GM23338 (cell line): ENCODE measurements around the gene SCGB1C2. TPM values are rescaled to one million over a fixed set of nuclear protein-coding genes. Genes with fewer than 3 reads are reported as not detected.

Source experiments
- ATAC-seq: fragments of 200-7000 bp; cut with Tn5 transposase; 3 replicates; pipeline ENCODE4 v1.9.1; 2020
- DNase-seq: peaks from one replicate; pipeline ENCODE4 v3.0.0-alpha.2; 2015; ENCODE audit warnings: low spot score
- H2AFZ ChIP-seq: fragments of 200-600 bp; sonication (generic); 2 replicates; pipeline ENCODE4 v1.8.0; 2016; ENCODE audit warnings: antibody characterized with exemption, mild to moderate bottlenecking, moderate library complexity
- H3F3A ChIP-seq: fragments of 200-600 bp; sonication (generic); replicated peaks from 2 replicates; pipeline ENCODE4 v1.8.0; 2017; ENCODE audit warnings: antibody characterized with exemption, mixed run types, low read depth
- H3K27ac ChIP-seq: fragments of 200-600 bp; sonication (generic); 2 replicates; pipeline ENCODE4 v1.6.1; 2016; ENCODE audit warnings: low read depth
- H3K27me3 ChIP-seq: fragments of 200-600 bp; sonication (generic); 2 replicates; pipeline ENCODE4 v1.8.0; 2016; ENCODE audit warnings: mild to moderate bottlenecking, mixed run types, moderate library complexity; ENCODE audit not compliant: insufficient read depth
- H3K36me3 ChIP-seq: fragments of 200-600 bp; sonication (generic); 2 replicates; pipeline ENCODE4 v1.8.0; 2016; ENCODE audit warnings: mild to moderate bottlenecking; ENCODE audit not compliant: insufficient read depth
- H3K4me1 ChIP-seq: fragments of 200-600 bp; sonication (generic); 2 replicates; pipeline ENCODE4 v1.8.0; 2016; ENCODE audit warnings: mild to moderate bottlenecking, moderate library complexity; ENCODE audit not compliant: insufficient read depth
- H3K4me2 ChIP-seq: fragments of 200-600 bp; sonication (generic); 2 replicates; pipeline ENCODE4 v1.7.1; 2017; ENCODE audit warnings: mixed run types
- H3K4me3 ChIP-seq: fragments of 200-600 bp; sonication (generic); 2 replicates; pipeline ENCODE4 v1.6.1; 2016; ENCODE audit warnings: mixed run types
- H3K79me2 ChIP-seq: fragments of 200-600 bp; sonication (generic); replicated peaks from 2 replicates; pipeline ENCODE4 v1.8.0; 2017; ENCODE audit warnings: mild to moderate bottlenecking; ENCODE audit not compliant: insufficient read depth
- H3K9me2 ChIP-seq: fragments of 200-600 bp; sonication (generic); 2 replicates; pipeline ENCODE4 v1.8.0; 2017; ENCODE audit not compliant: insufficient read depth
- H4K20me1 ChIP-seq: fragments of 200-600 bp; sonication (generic); replicated peaks from 2 replicates; pipeline ENCODE4 v1.8.0; 2017; ENCODE audit warnings: mild to moderate bottlenecking; ENCODE audit not compliant: insufficient read depth
- H3K27ac Mint-ChIP-seq: 2 replicates; pipeline ENCODE4 v1.8.0; 2020; ENCODE audit warnings: inconsistent platforms, mild to moderate bottlenecking, moderate library complexity, mixed read lengths
- H3K27me3 Mint-ChIP-seq: 3 replicates; pipeline ENCODE4 v1.8.0; 2022; ENCODE audit warnings: low read depth, mild to moderate bottlenecking, moderate library complexity, mixed read lengths, inconsistent platforms; ENCODE audit not compliant: insufficient read depth, poor library complexity
- H3K36me3 Mint-ChIP-seq: 3 replicates; pipeline ENCODE4 v1.8.0; 2021; ENCODE audit warnings: low read depth, mild to moderate bottlenecking, inconsistent platforms, moderate library complexity, mixed read lengths
- H3K4me1 Mint-ChIP-seq: 3 replicates; pipeline ENCODE4 v1.8.0; 2020; ENCODE audit warnings: mild to moderate bottlenecking, inconsistent platforms, mixed read lengths
- H3K4me3 Mint-ChIP-seq: 3 replicates; pipeline ENCODE4 v1.8.0; 2021; ENCODE audit warnings: moderate library complexity, mild to moderate bottlenecking, inconsistent platforms, mixed read lengths
- H3K9me3 Mint-ChIP-seq: 3 replicates; pipeline ENCODE4 v1.8.0; 2020; ENCODE audit warnings: moderate library complexity, mild to moderate bottlenecking, inconsistent platforms, mixed read lengths
- CREB1 ChIP-seq: fragments of 250-450 bp; sonication (Bioruptor Pico); IDR thresholded peaks from 2 replicates; pipeline ENCODE4 v1.5.0; 2020; ENCODE audit warnings: low read depth, mild to moderate bottlenecking, moderate library complexity
- ETS1 ChIP-seq: IDR thresholded peaks from 2 replicates; pipeline ENCODE4 v1.6.1; 2016; ENCODE audit warnings: antibody characterized with exemption
- EZH2 ChIP-seq: fragments of 200-600 bp; sonication (generic); IDR thresholded peaks from one replicate; pipeline ENCODE4 v1.8.0; 2017; ENCODE audit warnings: antibody characterized with exemption, mild to moderate bottlenecking, low read depth; ENCODE audit not compliant: unreplicated experiment
- EZH2phosphoT487 ChIP-seq: fragments of 200-600 bp; sonication (generic); IDR thresholded peaks from one replicate; pipeline ENCODE4 v1.8.1; 2018; ENCODE audit warnings: antibody characterized with exemption; ENCODE audit not compliant: unreplicated experiment
- JUNB ChIP-seq: IDR thresholded peaks from one replicate; pipeline ENCODE4 v1.6.1; 2016; ENCODE audit warnings: antibody characterized with exemption; ENCODE audit not compliant: unreplicated experiment
- NANOG ChIP-seq: IDR thresholded peaks from 2 replicates; pipeline ENCODE4 v1.6.1; 2016; ENCODE audit warnings: antibody characterized with exemption, borderline replicate concordance
- POLR2AphosphoS5 ChIP-seq: IDR thresholded peaks from 2 replicates; pipeline ENCODE4 v1.6.1; 2016; ENCODE audit warnings: antibody characterized with exemption, low read depth
- STAT1 ChIP-seq: IDR thresholded peaks from one replicate; pipeline ENCODE4 v1.6.1; 2016; ENCODE audit warnings: antibody characterized with exemption; ENCODE audit not compliant: unreplicated experiment
- ZNF114 ChIP-seq: fragments of 250-450 bp; sonication (Bioruptor Pico); IDR thresholded peaks from 2 replicates; pipeline ENCODE4 v1.5.0; 2020; ENCODE audit warnings: mild to moderate bottlenecking, moderate library complexity
- ZNF331 ChIP-seq: fragments of 250-450 bp; sonication (Bioruptor Pico); IDR thresholded peaks from 2 replicates; pipeline ENCODE4 v1.5.0; 2020; ENCODE audit warnings: low read depth, mild to moderate bottlenecking, moderate library complexity
- ZNF462 ChIP-seq: fragments of 250-450 bp; sonication (Bioruptor Pico); IDR thresholded peaks from 2 replicates; pipeline ENCODE4 v1.5.0; 2020; ENCODE audit warnings: mild to moderate bottlenecking, moderate library complexity
- polyA plus RNA-seq: library from polyadenylated mRNA; unstranded; fragments of >200 nt; fragmentation: Nextera tagmentation; extraction: Ambion mirVana; gene quantifications from 2 replicates; pipeline ENCODE4 v1.2.1, GENCODE V29; 2016
- total RNA-seq: library from RNA; depleted of rRNA; stranded (reverse); fragments of >200 nt; shearing (Covaris generic); gene quantifications from 2 replicates; pipeline ENCODE4 v1.2.3, GENCODE V29; 2014
- TF ChIP-seq, protein P1 (sequence below): IDR thresholded peaks from one replicate; pipeline ENCODE4 v1.6.1; 2018; ENCODE audit warnings: antibody characterized with exemption; ENCODE audit not compliant: unreplicated experiment
- TF ChIP-seq, protein P2 (sequence below), 2 experiments: fragments of 200-600 bp in 1 of 2; sonication (generic) in 1 of 2; conservative IDR thresholded peaks; 2 replicates each; pipeline versions ENCODE4 v1.5.1 to v1.6.1; 2016 to 2017; ENCODE audit warnings: antibody characterized with exemption in 2 of 2, low read depth in 2 of 2, mild to moderate bottlenecking in 2 of 2, moderate library complexity in 1 of 2

SCGB1C2 gene
- total and polyA plus RNA-seq, 2 experiments from 2014 or later, result not detected

DNA sequence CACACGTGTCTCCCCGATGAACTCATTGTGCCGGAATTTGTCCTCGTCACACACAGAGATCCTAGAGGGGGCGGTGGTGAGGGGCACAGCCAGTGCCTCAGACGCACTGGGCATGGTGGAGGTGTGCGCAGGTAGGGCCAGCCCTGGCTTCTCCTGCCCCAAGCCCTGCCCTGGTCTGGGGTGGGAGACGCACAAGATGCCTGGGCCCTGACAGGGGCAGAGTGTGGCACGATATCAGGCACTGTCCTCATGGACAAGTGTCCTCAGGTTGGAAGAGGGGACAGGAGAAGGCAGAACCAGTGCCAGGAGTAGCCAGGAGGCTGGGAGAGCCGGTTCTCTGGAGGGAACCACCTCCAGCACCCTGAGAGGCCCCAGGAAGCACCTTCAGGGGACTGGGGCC, 24.1 kb downstream of the SCGB1C2 start:
- no peak overlapping the region for H3K4me3 Mint-ChIP-seq

More for the DNA sequence above, 24.1 kb downstream of the SCGB1C2 start:
- ATAC-seq (no peak), DNase-seq (peak; percentile 25)
- Mint-ChIP-seq H3K27me3 (peaks cover 3% of the 10 kb centered on the region), H3K4me1 (no peaks in the 10 kb centered on the region; the same call in 2 of the 3 replicates), H3K36me3 (no peaks in the 10 kb centered on the region; the same call in 2 of the 3 replicates), H3K9me3 (no peaks in the 10 kb centered on the region), H3K27ac (no peak overlapping the region)
- TF ChIP-seq EZH2, result no peak
- TF ChIP-seq ZNF331 (CRISPR knock-in tag), result no peak
- TF ChIP-seq POLR2AphosphoS5, result no peak
- no peak for TF ChIP-seq NANOG
- TF ChIP-seq, protein P1, sequence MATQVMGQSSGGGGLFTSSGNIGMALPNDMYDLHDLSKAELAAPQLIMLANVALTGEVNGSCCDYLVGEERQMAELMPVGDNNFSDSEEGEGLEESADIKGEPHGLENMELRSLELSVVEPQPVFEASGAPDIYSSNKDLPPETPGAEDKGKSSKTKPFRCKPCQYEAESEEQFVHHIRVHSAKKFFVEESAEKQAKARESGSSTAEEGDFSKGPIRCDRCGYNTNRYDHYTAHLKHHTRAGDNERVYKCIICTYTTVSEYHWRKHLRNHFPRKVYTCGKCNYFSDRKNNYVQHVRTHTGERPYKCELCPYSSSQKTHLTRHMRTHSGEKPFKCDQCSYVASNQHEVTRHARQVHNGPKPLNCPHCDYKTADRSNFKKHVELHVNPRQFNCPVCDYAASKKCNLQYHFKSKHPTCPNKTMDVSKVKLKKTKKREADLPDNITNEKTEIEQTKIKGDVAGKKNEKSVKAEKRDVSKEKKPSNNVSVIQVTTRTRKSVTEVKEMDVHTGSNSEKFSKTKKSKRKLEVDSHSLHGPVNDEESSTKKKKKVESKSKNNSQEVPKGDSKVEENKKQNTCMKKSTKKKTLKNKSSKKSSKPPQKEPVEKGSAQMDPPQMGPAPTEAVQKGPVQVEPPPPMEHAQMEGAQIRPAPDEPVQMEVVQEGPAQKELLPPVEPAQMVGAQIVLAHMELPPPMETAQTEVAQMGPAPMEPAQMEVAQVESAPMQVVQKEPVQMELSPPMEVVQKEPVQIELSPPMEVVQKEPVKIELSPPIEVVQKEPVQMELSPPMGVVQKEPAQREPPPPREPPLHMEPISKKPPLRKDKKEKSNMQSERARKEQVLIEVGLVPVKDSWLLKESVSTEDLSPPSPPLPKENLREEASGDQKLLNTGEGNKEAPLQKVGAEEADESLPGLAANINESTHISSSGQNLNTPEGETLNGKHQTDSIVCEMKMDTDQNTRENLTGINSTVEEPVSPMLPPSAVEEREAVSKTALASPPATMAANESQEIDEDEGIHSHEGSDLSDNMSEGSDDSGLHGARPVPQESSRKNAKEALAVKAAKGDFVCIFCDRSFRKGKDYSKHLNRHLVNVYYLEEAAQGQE, result no peak
- no peak for TF ChIP-seq CREB1 (CRISPR knock-in tag)
- TF ChIP-seq, protein P2, sequence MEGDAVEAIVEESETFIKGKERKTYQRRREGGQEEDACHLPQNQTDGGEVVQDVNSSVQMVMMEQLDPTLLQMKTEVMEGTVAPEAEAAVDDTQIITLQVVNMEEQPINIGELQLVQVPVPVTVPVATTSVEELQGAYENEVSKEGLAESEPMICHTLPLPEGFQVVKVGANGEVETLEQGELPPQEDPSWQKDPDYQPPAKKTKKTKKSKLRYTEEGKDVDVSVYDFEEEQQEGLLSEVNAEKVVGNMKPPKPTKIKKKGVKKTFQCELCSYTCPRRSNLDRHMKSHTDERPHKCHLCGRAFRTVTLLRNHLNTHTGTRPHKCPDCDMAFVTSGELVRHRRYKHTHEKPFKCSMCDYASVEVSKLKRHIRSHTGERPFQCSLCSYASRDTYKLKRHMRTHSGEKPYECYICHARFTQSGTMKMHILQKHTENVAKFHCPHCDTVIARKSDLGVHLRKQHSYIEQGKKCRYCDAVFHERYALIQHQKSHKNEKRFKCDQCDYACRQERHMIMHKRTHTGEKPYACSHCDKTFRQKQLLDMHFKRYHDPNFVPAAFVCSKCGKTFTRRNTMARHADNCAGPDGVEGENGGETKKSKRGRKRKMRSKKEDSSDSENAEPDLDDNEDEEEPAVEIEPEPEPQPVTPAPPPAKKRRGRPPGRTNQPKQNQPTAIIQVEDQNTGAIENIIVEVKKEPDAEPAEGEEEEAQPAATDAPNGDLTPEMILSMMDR (conservative IDR thresholded peaks at IDR 0.05; ENCODE audit: low read depth in 2 of 2), result no peak; a peak in 1 of 4 replicates
- no peak for TF ChIP-seq STAT1
- TF ChIP-seq ZNF114 (CRISPR knock-in tag), result no peak
- TF ChIP-seq ETS1, result no peak
- TF ChIP-seq ZNF462 (CRISPR knock-in tag), result no peak
- no peak for TF ChIP-seq JUNB
- TF ChIP-seq EZH2phosphoT487, result no peak
- Histone ChIP-seq H3K36me3 (no peaks in the 10 kb centered on the region), H3K27ac (no peak overlapping the region), H4K20me1 (no peaks in the 10 kb centered on the region), H3K27me3 (no peaks in the 10 kb centered on the region), H3K9me2 (no peaks in the 10 kb centered on the region), H3K4me3 (no peak overlapping the region), H3K79me2 (no peaks in the 10 kb centered on the region), H3F3A (no peaks in the 10 kb centered on the region), H2AFZ (no peak overlapping the region), H3K4me1 (no peaks in the 10 kb centered on the region), H3K4me2 (no peak overlapping the region)
